Mammary epithelial cell (primary cell): Measurements from ENCODE around the gene NEURL4.

Source experiments
- EZH2 ChIP-seq: IDR thresholded peaks from 2 replicates; pipeline ENCODE4 v1.6.1; 2012; ENCODE audit warnings: low read length, inconsistent platforms, borderline replicate concordance
- TF ChIP-seq, protein P1 (sequence below), 2 donors: IDR thresholded peaks in 1 of 2; conservative IDR thresholded peaks in 1 of 2; 2 replicates each; pipeline ENCODE4 v1.5.1; 2011 to 2012; ENCODE audit warnings: inconsistent platforms in 2 of 2, low read length in 2 of 2, mild to moderate bottlenecking in 2 of 2, control low read depth in 1 of 2, low read depth in 1 of 2; ENCODE audit not compliant: insufficient read depth in 1 of 2; ENCODE audit errors: extremely low read depth in 1 of 2

DNA sequence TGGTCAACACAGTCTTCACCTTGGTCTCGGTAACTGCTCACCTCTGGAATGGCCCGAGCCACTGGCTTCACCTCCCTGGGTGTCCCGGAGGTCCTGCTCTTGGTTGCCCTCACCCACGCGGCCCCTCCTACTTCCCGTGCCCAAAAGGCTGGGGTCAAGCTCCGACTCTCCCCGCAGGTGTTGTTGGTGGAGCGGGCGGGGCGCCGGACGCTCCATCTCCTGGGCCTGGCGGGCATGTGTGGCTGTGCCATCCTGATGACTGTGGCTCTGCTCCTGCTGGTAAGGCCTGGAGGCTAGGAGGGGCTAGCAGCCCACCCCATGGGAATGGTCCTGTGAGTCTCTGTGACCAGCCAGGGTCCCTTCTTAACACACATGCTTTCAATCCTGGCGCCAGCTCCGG lies 44.2 kb downstream of the NEURL4 start:
- TF ChIP-seq, protein P1, sequence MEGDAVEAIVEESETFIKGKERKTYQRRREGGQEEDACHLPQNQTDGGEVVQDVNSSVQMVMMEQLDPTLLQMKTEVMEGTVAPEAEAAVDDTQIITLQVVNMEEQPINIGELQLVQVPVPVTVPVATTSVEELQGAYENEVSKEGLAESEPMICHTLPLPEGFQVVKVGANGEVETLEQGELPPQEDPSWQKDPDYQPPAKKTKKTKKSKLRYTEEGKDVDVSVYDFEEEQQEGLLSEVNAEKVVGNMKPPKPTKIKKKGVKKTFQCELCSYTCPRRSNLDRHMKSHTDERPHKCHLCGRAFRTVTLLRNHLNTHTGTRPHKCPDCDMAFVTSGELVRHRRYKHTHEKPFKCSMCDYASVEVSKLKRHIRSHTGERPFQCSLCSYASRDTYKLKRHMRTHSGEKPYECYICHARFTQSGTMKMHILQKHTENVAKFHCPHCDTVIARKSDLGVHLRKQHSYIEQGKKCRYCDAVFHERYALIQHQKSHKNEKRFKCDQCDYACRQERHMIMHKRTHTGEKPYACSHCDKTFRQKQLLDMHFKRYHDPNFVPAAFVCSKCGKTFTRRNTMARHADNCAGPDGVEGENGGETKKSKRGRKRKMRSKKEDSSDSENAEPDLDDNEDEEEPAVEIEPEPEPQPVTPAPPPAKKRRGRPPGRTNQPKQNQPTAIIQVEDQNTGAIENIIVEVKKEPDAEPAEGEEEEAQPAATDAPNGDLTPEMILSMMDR (conservative IDR thresholded peaks at IDR 0.05 in 1 of 2, IDR thresholded peaks at IDR 0.05 in 1 of 2; ENCODE audit: extremely low read depth in 1 of 2, insufficient read depth in 1 of 2, low read depth in 1 of 2, low read length in 2 of 2) = no peak
- no peak for TF ChIP-seq EZH2
